CD1c-positive myeloid dendritic cell (primary cell): ENCODE data around the gene KANK4.

ENCODE experiments used
- DNase-seq: peaks from one replicate; pipeline ENCODE4 v3.0.0-alpha.2; 2016; ENCODE audit errors: extremely low spot score

KANK4 gene

GRCh38 chr1:62304975-62305374 is 14.3 kb downstream of the KANK4 start:
- no peak for DNase-seq

GRCh38 chr1:62304515-62304914 is 14.7 kb downstream of the KANK4 start:
- no peak for DNase-seq

GRCh38 chr1:62301726-62302390 is 17.4 kb downstream of the KANK4 start:
- no peak for DNase-seq

GRCh38 chr1:62299426-62300200 is 19.6 kb downstream of the KANK4 start:
- DNase-seq = no peak

- peak; percentile 36 for DNase-seq
These were observed 23.2 kb downstream of the KANK4 start for GRCh38 chr1:62295921-62296491.

GRCh38 chr1:62294261-62294660 is 25.0 kb downstream of the KANK4 start:
- DNase-seq = no peak

- no peak for DNase-seq
These were observed 30.6 kb downstream of the KANK4 start for GRCh38 chr1:62288662-62289061.

- no peak for DNase-seq
These were observed 31.0 kb downstream of the KANK4 start for GRCh38 chr1:62288224-62288623.

GRCh38 chr1:62286786-62287224 is 32.4 kb downstream of the KANK4 start:
- no peak for DNase-seq

- DNase-seq = no peak
These were observed 33.0 kb downstream of the KANK4 start for GRCh38 chr1:62285984-62286785.

GRCh38 chr1:62285440-62285839 is 33.8 kb downstream of the KANK4 start:
- DNase-seq = no peak

- DNase-seq = no peak
These were observed 35.2 kb downstream of the KANK4 start for GRCh38 chr1:62283986-62284385.

- DNase-seq = no peak
These were observed 36.1 kb downstream of the KANK4 start for GRCh38 chr1:62282909-62283755.

GRCh38 chr1:62281922-62282555 is 37.2 kb downstream of the KANK4 start:
- DNase-seq = no peak

- DNase-seq = no peak
These were observed 38.2 kb downstream of the KANK4 start for GRCh38 chr1:62280960-62281465.

GRCh38 chr1:62280150-62280549 is 39.1 kb downstream of the KANK4 start:
- DNase-seq = no peak

- no peak for DNase-seq
These were observed 42.4 kb downstream of the KANK4 start for GRCh38 chr1:62276791-62277190.

- no peak for DNase-seq
These were observed 44.4 kb downstream of the KANK4 start for GRCh38 chr1:62274496-62275485.

- DNase-seq = no peak
These were observed 45.3 kb downstream of the KANK4 start for GRCh38 chr1:62273953-62274352.
